Measurements from ENCODE around the gene GRK5. TPM values are rescaled to one million over a fixed set of nuclear protein-coding genes. Genes with fewer than 3 reads are reported as not detected.

Gene GRK5
- total and polyA plus RNA-seq, 9 of the 15 experiments (the other 6 are each of a cell fraction or from before 2014, with no cell fraction given): 0.46 to 0.83 (median 0.67) TPM; not detected in 2

- TF ChIP-seq MGA (IDR thresholded peaks at IDR 0.05): no peak; the same call in 1 of the 2 replicates
Measured at GRCh38 chr10:119161680-119162451, 45.5 kb upstream of the GRK5 start (continued).

Data from K562 (cell line).